WTC11 (cell line): Measurements from ENCODE around the gene P2RY11.

Experiments used
- CREB1 ChIP-seq: sonication (generic); formaldehyde crosslinking; IDR thresholded peaks from 2 replicates; pipeline ENCODE4 v1.8.0; 2023; ENCODE audit warnings: mild to moderate bottlenecking, missing genetic modification reagents
- CTCF ChIP-seq: fragments of 200-600 bp; IDR thresholded peaks from 2 replicates; pipeline ENCODE4 v1.8.0; 2022; ENCODE audit warnings: antibody characterized with exemption

- no peak for TF ChIP-seq CREB1 (CRISPR knock-in tag)
- no peak for TF ChIP-seq CTCF
These were observed 24.0 kb upstream of the P2RY11 start for GRCh38 chr19:10087296-10088061.
